HepG2 (cell line): ENCODE measurements around the gene UQCRC2. TPM values are rescaled to one million over a fixed set of nuclear protein-coding genes. Genes with fewer than 3 reads are reported as not detected.

ENCODE experiments used
- ARID2 ChIP-seq: sonication (generic); formaldehyde crosslinking; IDR thresholded peaks from 2 replicates; pipeline ENCODE4 v1.8.1; 2022; ENCODE audit warnings: mild to moderate bottlenecking, missing genetic modification reagents, borderline replicate concordance
- FOXK2 ChIP-seq: fragments of 450-650 bp; IDR thresholded peaks from 2 replicates; pipeline ENCODE4 v1.6.1; 2016
- ZBTB33 ChIP-seq: sonication (generic); formaldehyde crosslinking; IDR thresholded peaks from 2 replicates; pipeline ENCODE4 v1.4.0; 2020; ENCODE audit warnings: missing genetic modification reagents
- ZBTB38 ChIP-seq: sonication (generic); formaldehyde crosslinking; IDR thresholded peaks from 2 replicates; pipeline ENCODE4 v1.5.1; 2020; ENCODE audit warnings: mild to moderate bottlenecking, missing genetic modification reagents
- ZEB1 ChIP-seq: IDR thresholded peaks from 2 replicates; pipeline ENCODE4 v1.6.1; 2012; ENCODE audit warnings: mild to moderate bottlenecking, low read depth, inconsistent platforms; ENCODE audit not compliant: insufficient replicate concordance
- ZFP1 ChIP-seq: IDR thresholded peaks from 2 replicates; pipeline ENCODE4 v1.6.1; 2016
- ZFP36L1 ChIP-seq: sonication (generic); formaldehyde crosslinking; IDR thresholded peaks from 2 replicates; pipeline ENCODE4 v1.8.0; 2022; ENCODE audit warnings: mild to moderate bottlenecking, missing genetic modification reagents, moderate library complexity
- ZNF33B ChIP-seq: sonication (generic); formaldehyde crosslinking; IDR thresholded peaks from 2 replicates; pipeline ENCODE4 v1.5.1; 2020; ENCODE audit warnings: mild to moderate bottlenecking, missing genetic modification reagents
- ZNF432 ChIP-seq: sonication (generic); formaldehyde crosslinking; IDR thresholded peaks from 2 replicates; pipeline ENCODE4 v1.5.0; 2020; ENCODE audit warnings: missing genetic modification reagents, mild to moderate bottlenecking, borderline replicate concordance
- ZNF772 ChIP-seq: sonication (generic); formaldehyde crosslinking; IDR thresholded peaks from 2 replicates; pipeline ENCODE4 v1.5.0; 2020; ENCODE audit warnings: mild to moderate bottlenecking, missing genetic modification reagents
- polyA plus RNA-seq, 8 experiments: library from polyadenylated mRNA; depleted of rRNA in 3 of 8; stranded (reverse) in 7 of 8; unstranded in 1 of 8; fragments of >200 nt; fragmentation: Illumina TruSeq in 4 of 8; extraction: Trizol in 4 of 8; gene quantifications; 2 replicates each; pipeline versions ENCODE4 v1.2.1 to v1.2.3, GENCODE V29; 2011 to 2016; ENCODE audit warnings: low read depth in 4 of 8, missing spikeins in 1 of 8, mixed read lengths in 1 of 8; ENCODE audit not compliant: insufficient read depth in 1 of 8
- total RNA-seq, 5 experiments: library from RNA; depleted of rRNA; stranded (reverse); fragments of >200 nt; fragmentation: Illumina TruSeq; extraction: Trizol; gene quantifications; 2 replicates each; pipeline ENCODE4 v1.2.3, GENCODE V29; 2016; ENCODE audit warnings: low read depth in 1 of 5
- TF ChIP-seq, protein P1 (sequence below): sonication (generic); formaldehyde crosslinking; IDR thresholded peaks from 2 replicates; pipeline ENCODE4 v1.5.1; 2020; ENCODE audit warnings: missing genetic modification reagents, mild to moderate bottlenecking, borderline replicate concordance
- TF ChIP-seq, protein P2 (sequence below): sonication (generic); formaldehyde crosslinking; IDR thresholded peaks from 2 replicates; pipeline ENCODE4 v1.5.1; 2020; ENCODE audit warnings: missing genetic modification reagents, mild to moderate bottlenecking, borderline replicate concordance
- TF ChIP-seq, protein P3 (sequence below): sonication (generic); formaldehyde crosslinking; IDR thresholded peaks from 2 replicates; pipeline ENCODE4 v1.4.0; 2020; ENCODE audit warnings: missing genetic modification reagents, borderline replicate concordance

The UQCRC2 gene
- total and polyA plus RNA-seq, 2 of the 13 experiments (the other 11 are each of a cell fraction or from before 2014, with no cell fraction given), result 442 to 536 TPM

DNA sequence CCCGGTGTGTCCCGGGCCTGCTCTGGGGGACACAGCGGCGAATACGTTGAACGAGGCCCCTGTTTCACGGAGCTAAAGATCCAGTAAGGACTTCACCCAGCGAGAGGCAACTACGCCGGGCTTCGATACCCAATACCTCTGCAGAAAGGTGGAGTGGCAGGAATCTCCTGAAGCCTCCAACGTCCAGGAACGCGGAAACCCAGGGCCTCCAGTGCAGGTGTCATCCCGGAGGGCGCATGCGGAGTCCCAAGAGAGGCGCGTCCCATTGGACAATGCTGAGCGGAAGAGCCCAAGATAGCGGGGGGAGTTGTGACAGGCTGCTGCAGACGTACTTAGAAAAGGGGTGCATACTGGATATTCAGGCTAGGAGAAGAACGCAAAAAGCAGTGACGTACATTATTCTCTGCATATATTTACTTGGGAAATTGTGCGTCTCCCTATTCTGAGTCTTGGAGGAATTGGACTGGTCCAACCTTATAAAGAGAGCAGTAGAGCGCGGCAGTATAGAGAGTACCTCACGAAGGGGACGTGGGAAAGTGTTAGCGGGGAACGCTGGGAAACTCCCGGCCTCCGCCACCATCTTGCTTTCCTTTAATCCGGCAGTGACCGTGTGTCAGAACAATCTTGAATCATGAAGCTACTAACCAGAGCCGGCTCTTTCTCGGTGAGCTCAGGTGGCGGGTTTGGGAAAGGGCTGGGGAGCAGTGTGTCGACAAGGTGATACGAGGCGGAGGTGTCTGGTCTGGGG is at the start of gene UQCRC2 (continued):
- TF ChIP-seq, protein P1, sequence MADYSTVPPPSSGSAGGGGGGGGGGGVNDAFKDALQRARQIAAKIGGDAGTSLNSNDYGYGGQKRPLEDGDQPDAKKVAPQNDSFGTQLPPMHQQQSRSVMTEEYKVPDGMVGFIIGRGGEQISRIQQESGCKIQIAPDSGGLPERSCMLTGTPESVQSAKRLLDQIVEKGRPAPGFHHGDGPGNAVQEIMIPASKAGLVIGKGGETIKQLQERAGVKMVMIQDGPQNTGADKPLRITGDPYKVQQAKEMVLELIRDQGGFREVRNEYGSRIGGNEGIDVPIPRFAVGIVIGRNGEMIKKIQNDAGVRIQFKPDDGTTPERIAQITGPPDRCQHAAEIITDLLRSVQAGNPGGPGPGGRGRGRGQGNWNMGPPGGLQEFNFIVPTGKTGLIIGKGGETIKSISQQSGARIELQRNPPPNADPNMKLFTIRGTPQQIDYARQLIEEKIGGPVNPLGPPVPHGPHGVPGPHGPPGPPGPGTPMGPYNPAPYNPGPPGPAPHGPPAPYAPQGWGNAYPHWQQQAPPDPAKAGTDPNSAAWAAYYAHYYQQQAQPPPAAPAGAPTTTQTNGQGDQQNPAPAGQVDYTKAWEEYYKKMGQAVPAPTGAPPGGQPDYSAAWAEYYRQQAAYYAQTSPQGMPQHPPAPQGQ (CRISPR knock-in tag), result no peak; the same call in 1 of the 2 replicates
- TF ChIP-seq ZFP1 (CRISPR knock-in tag) (peak; percentile 82), ZBTB38 (CRISPR knock-in tag) (peak; percentile 85; the same call in 1 of the 2 replicates), ZBTB33 (CRISPR knock-in tag) (no peak; the same call in none of the 2 replicates), FOXK2 (peak; percentile 100), ARID2 (CRISPR knock-in tag) (no peak), ZEB1 (peak; percentile 88), ZNF772 (CRISPR knock-in tag) (peak; percentile 93), ZNF432 (0 out of 2 replicates have a peak, but pooled peaks have one; percentile 68), ZFP36L1 (peak; percentile 51; the same call in 1 of the 2 replicates), ZNF33B (CRISPR knock-in tag) (peak; percentile 63)
- TF ChIP-seq, protein P2, sequence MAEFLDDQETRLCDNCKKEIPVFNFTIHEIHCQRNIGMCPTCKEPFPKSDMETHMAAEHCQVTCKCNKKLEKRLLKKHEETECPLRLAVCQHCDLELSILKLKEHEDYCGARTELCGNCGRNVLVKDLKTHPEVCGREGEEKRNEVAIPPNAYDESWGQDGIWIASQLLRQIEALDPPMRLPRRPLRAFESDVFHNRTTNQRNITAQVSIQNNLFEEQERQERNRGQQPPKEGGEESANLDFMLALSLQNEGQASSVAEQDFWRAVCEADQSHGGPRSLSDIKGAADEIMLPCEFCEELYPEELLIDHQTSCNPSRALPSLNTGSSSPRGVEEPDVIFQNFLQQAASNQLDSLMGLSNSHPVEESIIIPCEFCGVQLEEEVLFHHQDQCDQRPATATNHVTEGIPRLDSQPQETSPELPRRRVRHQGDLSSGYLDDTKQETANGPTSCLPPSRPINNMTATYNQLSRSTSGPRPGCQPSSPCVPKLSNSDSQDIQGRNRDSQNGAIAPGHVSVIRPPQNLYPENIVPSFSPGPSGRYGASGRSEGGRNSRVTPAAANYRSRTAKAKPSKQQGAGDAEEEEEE (CRISPR knock-in tag), result peak; percentile 81
- TF ChIP-seq, protein P3, sequence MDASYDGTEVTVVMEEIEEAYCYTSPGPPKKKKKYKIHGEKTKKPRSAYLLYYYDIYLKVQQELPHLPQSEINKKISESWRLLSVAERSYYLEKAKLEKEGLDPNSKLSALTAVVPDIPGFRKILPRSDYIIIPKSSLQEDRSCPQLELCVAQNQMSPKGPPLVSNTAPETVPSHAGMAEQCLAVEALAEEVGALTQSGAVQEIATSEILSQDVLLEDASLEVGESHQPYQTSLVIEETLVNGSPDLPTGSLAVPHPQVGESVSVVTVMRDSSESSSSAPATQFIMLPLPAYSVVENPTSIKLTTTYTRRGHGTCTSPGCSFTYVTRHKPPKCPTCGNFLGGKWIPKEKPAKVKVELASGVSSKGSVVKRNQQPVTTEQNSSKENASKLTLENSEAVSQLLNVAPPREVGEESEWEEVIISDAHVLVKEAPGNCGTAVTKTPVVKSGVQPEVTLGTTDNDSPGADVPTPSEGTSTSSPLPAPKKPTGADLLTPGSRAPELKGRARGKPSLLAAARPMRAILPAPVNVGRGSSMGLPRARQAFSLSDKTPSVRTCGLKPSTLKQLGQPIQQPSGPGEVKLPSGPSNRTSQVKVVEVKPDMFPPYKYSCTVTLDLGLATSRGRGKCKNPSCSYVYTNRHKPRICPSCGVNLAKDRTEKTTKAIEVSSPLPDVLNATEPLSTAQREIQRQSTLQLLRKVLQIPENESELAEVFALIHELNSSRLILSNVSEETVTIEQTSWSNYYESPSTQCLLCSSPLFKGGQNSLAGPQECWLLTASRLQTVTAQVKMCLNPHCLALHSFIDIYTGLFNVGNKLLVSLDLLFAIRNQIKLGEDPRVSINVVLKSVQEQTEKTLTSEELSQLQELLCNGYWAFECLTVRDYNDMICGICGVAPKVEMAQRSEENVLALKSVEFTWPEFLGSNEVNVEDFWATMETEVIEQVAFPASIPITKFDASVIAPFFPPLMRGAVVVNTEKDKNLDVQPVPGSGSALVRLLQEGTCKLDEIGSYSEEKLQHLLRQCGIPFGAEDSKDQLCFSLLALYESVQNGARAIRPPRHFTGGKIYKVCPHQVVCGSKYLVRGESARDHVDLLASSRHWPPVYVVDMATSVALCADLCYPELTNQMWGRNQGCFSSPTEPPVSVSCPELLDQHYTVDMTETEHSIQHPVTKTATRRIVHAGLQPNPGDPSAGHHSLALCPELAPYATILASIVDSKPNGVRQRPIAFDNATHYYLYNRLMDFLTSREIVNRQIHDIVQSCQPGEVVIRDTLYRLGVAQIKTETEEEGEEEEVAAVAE (CRISPR knock-in tag), result peak; percentile 97
